DOHH2 (cell line): Measurements from ENCODE around the gene ARID5B.

Source experiments
- CTCF ChIP-seq: fragments of 200-600 bp; sonication (generic); IDR thresholded peaks from one replicate; pipeline ENCODE4 v1.5.1; 2014; ENCODE audit warnings: antibody characterized with exemption, mild to moderate bottlenecking, low read depth, low read length; ENCODE audit not compliant: poor library complexity, severe bottlenecking
- EZH2phosphoT487 ChIP-seq: fragments of 200-600 bp; sonication (generic); IDR thresholded peaks from 2 replicates; pipeline ENCODE4 v1.6.1; 2017; ENCODE audit warnings: borderline replicate concordance, mild to moderate bottlenecking, antibody characterized with exemption, low read length, moderate library complexity, mixed read lengths

- TF ChIP-seq CTCF = no peak
- TF ChIP-seq EZH2phosphoT487 = no peak
These were observed 120.7 kb downstream of the ARID5B start for GRCh38 chr10:62021978-62022802.
